Fibroblast of lung (primary cell): ENCODE data around the gene PDCD4. TPM values are rescaled to one million over a fixed set of nuclear protein-coding genes. Genes with fewer than 3 reads are reported as not detected.

Experiments used
- DNase-seq, 2 donors: peaks; one replicate each; pipeline versions ENCODE4 v3.0.0 to v3.0.0-alpha.2; 2010; ENCODE audit warnings: low read depth in 2 of 2
- H2AFZ ChIP-seq: 2 replicates; pipeline ENCODE4 v1.5.1; 2012; ENCODE audit warnings: low read length, control low read depth, inconsistent platforms
- H3K27ac ChIP-seq: 2 replicates; pipeline ENCODE4 v1.5.1; 2011; ENCODE audit warnings: low read length, control low read depth; ENCODE audit not compliant: insufficient read depth
- H3K27me3 ChIP-seq: 2 replicates; pipeline ENCODE4 v1.5.1; 2011; ENCODE audit warnings: mild to moderate bottlenecking, low read length; ENCODE audit not compliant: control insufficient read depth, insufficient read depth
- H3K36me3 ChIP-seq: 2 replicates; pipeline ENCODE4 v1.5.1; 2011; ENCODE audit warnings: low read length; ENCODE audit not compliant: control insufficient read depth, insufficient read depth
- H3K4me1 ChIP-seq: 2 replicates; pipeline ENCODE4 v1.5.1; 2011; ENCODE audit warnings: low read length; ENCODE audit not compliant: control insufficient read depth, insufficient read depth; ENCODE audit errors: extremely low read depth
- H3K4me2 ChIP-seq: 2 replicates; pipeline ENCODE4 v1.5.1; 2011; ENCODE audit warnings: low read length, control low read depth; ENCODE audit not compliant: insufficient read depth; ENCODE audit errors: extremely low read depth
- H3K4me3 ChIP-seq, 4 experiments: fragments of 200-600 bp in 1 of 4; sonication (generic) in 1 of 4; replicated peaks in 1 of 4; 2 replicates each; pipeline ENCODE4 v1.5.1; 2011 to 2016; ENCODE audit warnings: low read length in 4 of 4, low read depth in 3 of 4, mild to moderate bottlenecking in 3 of 4, control low read depth in 2 of 4, inconsistent platforms in 1 of 4, mixed read lengths in 1 of 4; ENCODE audit not compliant: insufficient read depth in 1 of 4; ENCODE audit errors: control extremely low read depth in 1 of 4
- H3K79me2 ChIP-seq: 2 replicates; pipeline ENCODE4 v1.5.1; 2012; ENCODE audit warnings: mild to moderate bottlenecking, low read length, inconsistent platforms; ENCODE audit not compliant: control insufficient read depth, insufficient read depth
- H3K9ac ChIP-seq: 2 replicates; pipeline ENCODE4 v1.5.1; 2011; ENCODE audit warnings: mild to moderate bottlenecking, low read length, control low read depth; ENCODE audit not compliant: insufficient read depth
- H3K9me3 ChIP-seq: 2 replicates; pipeline ENCODE4 v1.5.1; 2012; ENCODE audit warnings: low read depth, low read length; ENCODE audit not compliant: control insufficient read depth, insufficient read depth
- H4K20me1 ChIP-seq: 2 replicates; pipeline ENCODE4 v1.5.1; 2011; ENCODE audit warnings: low read length; ENCODE audit not compliant: control insufficient read depth, insufficient read depth; ENCODE audit errors: extremely low read depth
- EZH2 ChIP-seq: IDR thresholded peaks from 2 replicates; pipeline ENCODE4 v1.5.1; 2012; ENCODE audit warnings: low read length, control low read depth, mild to moderate bottlenecking; ENCODE audit errors: missing control alignments
- polyA plus RNA-seq, 2 donors: library from polyadenylated mRNA; depleted of rRNA in 1 of 2; stranded (reverse) in 1 of 2; unstranded in 1 of 2; fragments of >200 nt; gene quantifications; 2 replicates each; pipeline ENCODE4 v1.2.1, GENCODE V29; 2011 to 2012; ENCODE audit warnings: missing spikeins in 1 of 2
- total RNA-seq: library from RNA; depleted of rRNA; stranded (reverse); fragments of >200 nt; gene quantifications from 2 replicates; pipeline ENCODE4 v1.2.1, GENCODE V29; 2014
- TF ChIP-seq, protein P1 (sequence below), 2 donors: IDR thresholded peaks in 1 of 2; conservative IDR thresholded peaks in 1 of 2; 1 replicate in 1 of 2; 2 replicates in 1 of 2; pipeline ENCODE4 v1.5.1; 2011 to 2012; ENCODE audit warnings: low read length in 2 of 2, control low read depth in 1 of 2, inconsistent platforms in 1 of 2, low read depth in 1 of 2, mild to moderate bottlenecking in 1 of 2

PDCD4 gene
- total and polyA plus RNA-seq, 2 donors (not counting 1 experiment from before 2014, with no cell fraction given) = 54.6 to 83.7 TPM

DNA sequence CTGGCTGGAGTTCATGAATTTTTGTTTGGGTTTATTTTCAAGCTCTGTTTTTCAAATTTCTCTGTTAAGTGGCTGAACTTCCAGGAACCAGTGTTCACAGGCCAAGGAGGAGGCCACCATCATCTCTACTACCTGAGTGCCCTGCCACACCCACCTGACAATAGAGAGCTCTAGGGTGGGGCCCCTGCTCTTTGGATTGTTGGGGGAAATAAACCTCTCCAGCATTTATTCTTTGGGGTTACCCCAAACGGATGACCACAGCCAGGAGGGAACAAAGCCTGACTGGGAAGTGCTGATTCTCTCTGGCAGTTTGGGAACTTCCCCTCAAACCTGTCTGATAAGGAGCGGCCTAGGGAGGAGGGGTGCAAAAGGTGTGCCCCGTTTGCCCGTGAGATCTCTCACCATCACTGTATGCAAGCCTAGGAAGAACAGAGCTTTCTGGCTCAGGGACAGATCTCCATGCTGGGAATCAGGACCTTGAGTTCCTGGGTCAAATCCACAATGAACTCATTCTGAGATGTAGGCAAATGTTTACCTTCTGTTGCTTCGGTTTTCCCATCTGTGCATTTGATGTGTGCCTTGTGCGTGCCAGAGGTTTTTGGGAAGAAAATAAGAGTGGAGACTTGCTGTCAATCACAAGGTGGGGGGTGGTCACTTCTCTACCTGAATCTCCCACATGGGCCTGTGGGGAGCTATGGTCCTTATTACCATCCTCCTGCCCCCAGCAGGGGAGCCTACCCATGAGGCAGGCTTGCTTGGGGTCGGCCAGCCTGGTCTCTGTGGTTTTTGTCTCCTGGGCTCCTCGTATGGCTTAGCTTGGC lies 27.7 kb upstream of the PDCD4 start:
- H4K20me1 ChIP-seq = no peaks in the 10 kb centered on the region
- TF ChIP-seq, protein P1, sequence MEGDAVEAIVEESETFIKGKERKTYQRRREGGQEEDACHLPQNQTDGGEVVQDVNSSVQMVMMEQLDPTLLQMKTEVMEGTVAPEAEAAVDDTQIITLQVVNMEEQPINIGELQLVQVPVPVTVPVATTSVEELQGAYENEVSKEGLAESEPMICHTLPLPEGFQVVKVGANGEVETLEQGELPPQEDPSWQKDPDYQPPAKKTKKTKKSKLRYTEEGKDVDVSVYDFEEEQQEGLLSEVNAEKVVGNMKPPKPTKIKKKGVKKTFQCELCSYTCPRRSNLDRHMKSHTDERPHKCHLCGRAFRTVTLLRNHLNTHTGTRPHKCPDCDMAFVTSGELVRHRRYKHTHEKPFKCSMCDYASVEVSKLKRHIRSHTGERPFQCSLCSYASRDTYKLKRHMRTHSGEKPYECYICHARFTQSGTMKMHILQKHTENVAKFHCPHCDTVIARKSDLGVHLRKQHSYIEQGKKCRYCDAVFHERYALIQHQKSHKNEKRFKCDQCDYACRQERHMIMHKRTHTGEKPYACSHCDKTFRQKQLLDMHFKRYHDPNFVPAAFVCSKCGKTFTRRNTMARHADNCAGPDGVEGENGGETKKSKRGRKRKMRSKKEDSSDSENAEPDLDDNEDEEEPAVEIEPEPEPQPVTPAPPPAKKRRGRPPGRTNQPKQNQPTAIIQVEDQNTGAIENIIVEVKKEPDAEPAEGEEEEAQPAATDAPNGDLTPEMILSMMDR (conservative IDR thresholded peaks at IDR 0.05 in 1 of 2, IDR thresholded peaks at IDR 0.05 in 1 of 2; ENCODE audit: low read depth in 1 of 2, low read length in 2 of 2) = no peak
- no peak for TF ChIP-seq EZH2

DNA sequence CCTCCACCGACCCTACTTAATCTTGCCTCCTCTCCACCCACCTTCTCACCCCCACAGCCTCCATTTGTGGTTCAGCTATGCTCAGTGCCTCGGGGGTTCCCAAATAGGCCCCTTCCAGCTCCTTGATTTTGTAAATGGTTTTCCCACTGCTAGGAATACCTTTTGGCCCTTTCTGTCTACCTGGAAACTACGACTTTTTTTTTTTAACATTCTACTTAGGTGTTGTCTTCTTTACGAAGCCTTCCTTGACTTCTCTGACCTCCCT lies 27.2 kb upstream of the PDCD4 start:
- Histone ChIP-seq H2AFZ (no peak overlapping the region), H3K4me3 (no peak overlapping the region), H3K9me3 (no peaks in the 10 kb centered on the region), H3K27me3 (no peaks in the 10 kb centered on the region), H3K4me1 (no peaks in the 10 kb centered on the region), H3K27ac (no peak overlapping the region), H3K79me2 (no peaks in the 10 kb centered on the region), H4K20me1 (no peaks in the 10 kb centered on the region), H3K4me2 (no peak overlapping the region), H3K36me3 (no peaks in the 10 kb centered on the region), H3K9ac (no peak overlapping the region)
- TF ChIP-seq EZH2 = no peak
- DNase-seq = no peak

More for the DNA sequence above, 27.7 kb upstream of the PDCD4 start:
- Histone ChIP-seq H3K27ac (no peak overlapping the region), H3K4me1 (no peaks in the 10 kb centered on the region), H3K36me3 (no peaks in the 10 kb centered on the region), H3K9me3 (no peaks in the 10 kb centered on the region), H3K4me2 (no peak overlapping the region), H3K9ac (no peak overlapping the region), H2AFZ (no peak overlapping the region), H3K27me3 (no peaks in the 10 kb centered on the region), H3K4me3 (no peak overlapping the region), H3K79me2 (no peaks in the 10 kb centered on the region)
- no peak for DNase-seq

DNA sequence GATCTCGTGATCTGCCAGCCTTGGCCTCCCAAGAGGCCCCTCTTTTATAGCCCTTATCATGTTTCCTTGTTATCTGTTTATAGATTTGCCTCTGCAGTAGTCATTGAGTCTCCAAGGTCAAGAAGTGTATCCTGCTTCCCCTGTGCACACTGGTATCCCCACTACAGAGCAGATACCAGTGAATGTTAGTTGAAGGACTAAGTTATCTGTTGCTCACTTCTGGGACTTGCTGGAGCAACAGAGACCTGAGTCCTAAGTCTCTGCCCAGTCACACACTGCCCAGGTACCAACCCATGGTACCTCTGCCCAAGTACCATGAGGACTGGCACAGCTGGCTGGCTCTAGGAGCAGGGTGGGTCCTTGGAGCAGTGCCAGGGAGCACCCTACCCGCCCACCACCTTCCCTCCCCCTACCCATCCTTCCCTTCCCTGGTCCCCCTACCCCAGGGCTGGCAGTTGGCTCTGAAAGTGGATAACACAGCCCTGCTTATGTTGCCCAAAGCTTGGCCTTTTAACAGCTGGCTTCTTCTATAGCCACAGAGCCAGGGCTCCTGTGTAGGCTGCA lies 26.5 kb upstream of the PDCD4 start:
- H2AFZ ChIP-seq = no peak overlapping the region
- H3K4me2 ChIP-seq = no peak overlapping the region
- H3K9me3 ChIP-seq = no peaks in the 10 kb centered on the region
- no peaks in the 10 kb centered on the region for H3K36me3 ChIP-seq
- H3K9ac ChIP-seq = no peak overlapping the region
- H3K4me1 ChIP-seq = no peaks in the 10 kb centered on the region
- TF ChIP-seq, protein P1 (conservative IDR thresholded peaks at IDR 0.05 in 1 of 2, IDR thresholded peaks at IDR 0.05 in 1 of 2; ENCODE audit: low read depth in 1 of 2, low read length in 2 of 2) = no peak
- TF ChIP-seq EZH2 = no peak
- no peak overlapping the region for H3K27ac ChIP-seq
- H3K79me2 ChIP-seq = no peaks in the 10 kb centered on the region
- no peaks in the 10 kb centered on the region for H4K20me1 ChIP-seq
- H3K4me3 ChIP-seq = no peak overlapping the region
- H3K27me3 ChIP-seq = no peaks in the 10 kb centered on the region
- DNase-seq = no peak
